Activated T-helper 1 cell treated with anti-CD3 and anti-CD28 coated beads, Interleukin-2, amount 50 U/mL, for 16 hours (primary cell): ENCODE measurements around the gene SON.

Source experiments
- DNase-seq, 2 donors: peaks; one replicate each; pipeline ENCODE4 v3.0.0-alpha.2; 2020; ENCODE audit warnings: low read depth in 1 of 2, low spot score in 1 of 2

Gene SON

GRCh38 chr21:33544451-33545195 lies 1.8 kb downstream of the SON start:
- no peak for DNase-seq

GRCh38 chr21:33546086-33546485 lies 3.2 kb downstream of the SON start:
- no peak for DNase-seq

- DNase-seq, result no peak
Observed at GRCh38 chr21:33549848-33550771, 7.3 kb downstream of the SON start.

GRCh38 chr21:33550772-33551660 lies 8.2 kb downstream of the SON start:
- no peak for DNase-seq

GRCh38 chr21:33551664-33552063 lies 8.8 kb downstream of the SON start:
- DNase-seq, result no peak

- DNase-seq, result no peak
Observed at GRCh38 chr21:33552093-33552998, 9.5 kb downstream of the SON start.

GRCh38 chr21:33552999-33553598 lies 10.3 kb downstream of the SON start:
- no peak for DNase-seq

- no peak for DNase-seq
Observed at GRCh38 chr21:33554236-33554981, 11.6 kb downstream of the SON start.

- DNase-seq, result no peak
Observed at GRCh38 chr21:33554982-33555344, 12.1 kb downstream of the SON start.

GRCh38 chr21:33557447-33557846 lies 14.6 kb downstream of the SON start:
- no peak for DNase-seq

GRCh38 chr21:33558777-33559421 lies 16.1 kb downstream of the SON start:
- no peak for DNase-seq

GRCh38 chr21:33559813-33560212 lies 17.0 kb downstream of the SON start:
- no peak for DNase-seq

- DNase-seq, result no peak
Observed at GRCh38 chr21:33560965-33561364, 18.1 kb downstream of the SON start.

- no peak for DNase-seq
Observed at GRCh38 chr21:33561373-33561772, 18.5 kb downstream of the SON start.

GRCh38 chr21:33562389-33562788 lies 19.6 kb downstream of the SON start:
- no peak for DNase-seq

- DNase-seq, result no peak
Observed at GRCh38 chr21:33566514-33566913, 23.7 kb downstream of the SON start.

GRCh38 chr21:33567914-33568313 lies 25.1 kb downstream of the SON start:
- no peak for DNase-seq

- no peak for DNase-seq
Observed at GRCh38 chr21:33568448-33568847, 25.6 kb downstream of the SON start.

- DNase-seq, result no peak
Observed at GRCh38 chr21:33569991-33570390, 27.2 kb downstream of the SON start.
